Measurements from ENCODE around the gene TBX1.

DNA sequence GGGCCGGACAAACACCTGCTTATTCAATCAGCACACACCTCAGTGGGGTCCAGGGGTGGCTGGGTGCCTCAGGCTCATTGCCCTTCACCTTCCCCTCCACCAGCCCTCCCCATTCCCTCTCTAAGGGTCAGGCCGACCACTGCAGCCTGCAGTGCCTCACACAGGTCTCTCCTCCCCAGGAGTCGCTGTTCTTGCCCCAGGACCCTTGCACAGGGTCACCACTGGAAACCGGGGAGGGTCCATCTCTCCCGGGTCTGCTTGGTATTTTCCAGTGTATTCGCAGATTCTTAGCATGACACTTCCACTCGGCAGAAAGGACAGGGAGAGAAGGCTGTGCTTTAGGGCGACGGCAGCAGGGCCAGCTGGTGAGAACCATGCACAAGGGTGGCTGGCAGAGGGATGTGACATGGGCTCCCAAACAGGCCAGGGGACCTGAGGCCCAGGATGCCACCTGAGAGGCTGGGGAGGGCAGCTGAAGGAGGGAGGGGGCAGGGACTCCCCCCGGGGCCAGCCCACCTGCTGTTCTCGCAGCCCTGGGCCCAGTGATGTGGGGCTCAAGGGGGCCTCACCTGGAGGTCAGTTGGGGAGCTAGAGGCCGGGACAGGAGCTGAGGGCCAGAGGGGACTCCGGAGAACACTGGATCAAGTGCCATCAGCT, 16.1 kb upstream of the TBX1 start:
- TF ChIP-seq GATA2 (IDR thresholded peaks at IDR 0.05; ENCODE audit: low read depth, low read length) (no peak), GATA3 (IDR thresholded peaks at IDR 0.05; ENCODE audit: low read depth, low read length) (no peak)
